Endometrial microvascular endothelial cells (primary cell): ENCODE measurements around the gene CCDC92. TPM values are rescaled to one million over a fixed set of nuclear protein-coding genes. Genes with fewer than 3 reads are reported as not detected.

ENCODE experiments used
- in situ Hi-C: cut with HindIII; loops from 2 replicates; pipeline ENCODE4 v1.10.0; 2017; ENCODE audit warnings: low sequenced_read_pairs, low pct_unique_long_range_greater_than_20kb; ENCODE audit errors: inconsistent ontology term
- total RNA-seq: library from RNA; depleted of rRNA; stranded (reverse); fragments of >200 nt; gene quantifications from one replicate; pipeline ENCODE4 v1.2.3, GENCODE V29; 2015; ENCODE audit errors: inconsistent ontology term

The CCDC92 gene
- total RNA-seq, 1 donor from 2014 or later = 20.8 TPM

DNA sequence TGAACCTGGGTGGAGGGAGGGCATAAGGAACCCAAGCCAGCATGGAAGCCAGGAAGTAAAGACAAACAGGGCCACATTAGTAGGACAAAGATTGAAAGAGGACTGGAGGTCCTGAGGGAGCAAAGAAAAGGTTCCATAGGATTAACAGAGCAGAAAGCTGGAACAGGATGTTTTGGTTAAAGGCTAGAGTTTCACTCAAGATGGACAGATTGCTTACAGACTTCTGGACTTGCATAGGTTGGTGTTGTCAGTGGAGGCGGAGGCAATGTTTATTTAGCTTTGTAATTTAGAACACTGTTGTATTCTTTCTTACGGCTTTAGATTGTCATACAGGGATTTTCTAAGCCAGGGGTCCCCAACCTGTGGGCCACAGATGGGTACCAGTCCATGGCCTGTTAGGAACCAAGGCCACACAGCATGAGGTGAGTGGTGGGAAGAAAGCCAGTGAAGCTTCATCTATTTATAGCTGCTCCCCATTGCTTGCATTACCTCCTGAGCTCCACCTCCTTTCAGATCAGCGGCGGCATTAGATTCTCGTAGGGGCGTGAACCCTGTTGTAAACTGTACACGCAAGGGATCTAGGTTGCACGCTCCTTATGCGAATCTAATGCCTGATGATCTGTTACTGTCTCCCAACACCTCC, 31.7 kb upstream of the CCDC92 start:
- in situ Hi-C loops = no loop called here

DNA sequence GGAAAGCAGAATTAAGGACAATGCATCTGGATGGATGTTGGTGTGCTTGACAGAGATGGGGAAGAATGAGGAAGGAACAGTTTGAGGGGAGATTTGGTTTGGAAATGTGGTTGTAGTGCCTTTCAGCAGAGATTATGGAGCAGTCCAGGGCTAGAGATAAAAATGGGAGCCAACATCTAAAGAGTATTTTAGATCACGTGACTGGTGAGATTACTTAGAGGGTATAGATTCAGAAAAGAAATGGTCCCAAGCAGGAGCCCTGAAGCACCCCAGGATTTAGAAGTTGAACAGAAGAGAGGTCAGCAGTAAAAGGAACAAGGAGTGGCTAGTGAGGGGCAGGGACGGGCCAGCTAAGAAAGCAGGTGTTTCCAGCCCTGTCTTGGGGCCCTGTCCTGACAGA, 30.0 kb upstream of the CCDC92 start:
- in situ Hi-C loops = no loop called here

DNA sequence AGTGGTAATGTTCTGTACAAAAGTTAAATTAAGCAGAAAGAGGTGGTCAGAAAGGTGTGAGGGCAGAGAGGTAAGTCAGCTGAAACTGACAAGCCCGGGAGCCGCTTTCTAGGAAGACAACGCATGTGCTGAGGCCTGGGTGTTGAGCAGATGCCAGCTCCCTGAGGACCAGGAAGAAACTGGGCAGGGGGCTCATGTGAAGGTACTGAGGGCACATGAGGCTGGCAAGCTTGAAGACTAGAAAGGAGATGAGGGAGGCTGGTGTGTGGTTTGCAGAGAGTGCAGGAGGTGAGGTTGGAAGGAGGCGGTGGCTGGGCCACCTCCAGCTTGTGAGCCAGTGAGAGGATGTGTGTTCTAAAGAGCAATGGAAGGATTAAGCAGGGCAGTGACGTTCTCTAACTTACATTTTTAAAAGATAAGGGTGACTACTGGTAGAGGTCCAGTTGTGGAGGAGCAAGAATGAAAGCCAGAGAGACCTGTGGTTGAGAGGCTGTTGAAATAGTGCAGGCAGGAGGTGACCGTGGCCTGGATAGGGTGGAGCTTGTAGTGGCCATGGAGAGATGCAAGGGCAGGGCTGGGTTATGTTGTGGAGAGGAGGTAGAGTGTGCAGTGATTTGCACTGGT, 29.5 kb upstream of the CCDC92 start:
- in situ Hi-C loops = no loop called here

DNA sequence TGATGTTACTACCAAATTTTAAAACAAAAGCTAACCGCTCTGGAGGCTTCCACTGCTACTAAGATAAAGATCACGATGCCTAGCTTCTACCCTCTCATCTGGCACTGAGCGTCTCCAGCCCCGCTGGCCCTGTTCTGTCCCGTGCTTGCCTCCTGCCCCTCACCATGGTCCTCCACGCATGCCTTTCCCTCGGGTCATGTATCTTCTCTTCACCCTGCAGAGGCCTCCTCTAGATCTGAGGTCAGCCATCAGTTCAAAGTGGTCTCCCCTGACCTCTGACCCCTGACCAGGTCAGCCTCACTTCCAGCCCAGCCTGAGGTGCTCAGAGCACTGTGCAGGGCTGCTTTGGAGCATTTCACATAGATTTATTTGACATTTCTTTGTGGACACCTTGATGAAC, 28.7 kb upstream of the CCDC92 start:
- in situ Hi-C loops = no loop called here

DNA sequence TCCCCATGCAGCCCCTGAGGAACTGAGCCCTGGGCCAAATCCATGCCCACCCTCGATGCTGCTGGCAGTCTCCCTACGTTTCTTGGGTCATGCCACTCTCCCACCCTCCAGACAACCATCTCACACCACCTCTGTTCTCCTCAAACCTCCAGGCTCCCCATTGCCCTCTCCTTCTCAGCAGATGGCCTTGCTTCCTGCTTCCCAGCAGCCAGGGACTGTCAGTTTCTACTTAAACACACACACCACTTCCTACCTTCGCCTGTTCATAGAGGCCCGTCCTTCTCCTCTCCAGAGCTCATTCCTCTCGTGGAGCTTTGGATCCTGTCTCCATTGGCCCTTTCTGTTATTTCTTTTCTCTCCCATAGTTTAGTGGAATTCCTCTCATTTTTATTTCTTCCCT, 27.5 kb upstream of the CCDC92 start:
- in situ Hi-C loops = no loop called here

DNA sequence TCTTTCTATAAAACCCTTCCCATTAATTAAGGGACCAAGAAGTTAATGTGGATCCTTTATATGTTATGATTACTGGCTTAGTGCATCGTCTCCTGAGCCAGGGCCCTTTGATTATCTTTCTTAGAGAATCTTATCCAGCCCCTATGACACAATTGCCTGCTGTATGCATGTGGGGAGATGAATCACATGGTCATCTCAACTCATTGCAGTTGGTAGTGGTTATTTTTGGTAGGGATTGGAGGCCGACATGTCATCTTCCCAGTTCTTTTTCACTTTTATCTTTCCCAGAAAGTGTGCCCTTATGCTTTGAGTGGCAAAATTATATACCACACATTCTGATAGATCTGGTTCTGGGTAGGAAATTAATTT, 26.3 kb upstream of the CCDC92 start:
- in situ Hi-C loops = no loop called here

DNA sequence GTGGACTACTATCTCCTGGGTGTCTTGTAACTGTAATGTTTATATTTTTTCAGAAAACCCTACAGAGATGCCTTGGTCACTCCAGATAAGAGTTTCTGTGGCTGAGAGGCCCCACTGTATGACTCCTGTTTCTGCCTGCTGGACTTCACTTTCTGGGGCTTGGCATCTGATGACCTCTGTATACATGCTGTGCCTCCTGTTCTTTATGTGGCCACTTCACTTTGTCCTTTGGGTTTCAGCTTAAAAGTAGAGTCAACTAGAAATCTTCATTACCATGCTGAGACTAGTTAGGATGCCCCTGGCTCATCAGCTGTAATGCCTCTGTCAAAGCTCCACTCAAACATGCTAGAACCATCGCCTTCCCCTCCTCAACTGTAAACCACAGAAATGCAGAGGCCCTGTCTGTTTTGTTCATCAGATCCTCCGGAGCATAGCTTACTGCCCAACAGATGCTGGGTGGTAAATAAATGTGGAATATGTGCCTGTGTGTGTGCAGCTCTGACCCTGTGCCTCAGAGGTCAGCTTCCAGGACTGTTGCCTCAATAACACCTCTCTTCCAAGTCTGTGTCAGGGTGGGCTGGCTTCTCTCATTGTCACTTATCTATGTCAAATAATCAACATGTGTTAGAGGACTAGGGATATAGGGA, 25.8 kb upstream of the CCDC92 start:
- in situ Hi-C loops = no loop called here

DNA sequence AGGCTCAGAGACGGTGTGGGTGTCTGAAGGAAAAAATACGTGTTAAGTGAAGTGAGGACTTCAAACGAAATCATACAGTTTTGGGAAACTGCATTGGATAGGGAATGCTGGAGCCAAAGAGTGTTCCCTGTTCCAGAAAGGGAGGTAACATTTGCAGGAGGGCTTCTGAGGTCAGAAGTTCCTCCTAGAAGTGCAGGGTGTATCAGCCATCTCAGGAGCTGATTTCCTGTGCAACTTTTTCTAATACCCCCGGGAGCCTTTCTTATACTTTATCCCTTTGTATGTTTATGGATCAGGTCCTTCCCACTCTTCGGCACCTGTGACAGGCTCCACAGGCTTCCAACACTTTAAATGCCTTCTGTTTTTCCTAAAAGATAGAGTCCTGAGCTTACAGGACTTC, 25.3 kb upstream of the CCDC92 start:
- in situ Hi-C loops = no loop called here

DNA sequence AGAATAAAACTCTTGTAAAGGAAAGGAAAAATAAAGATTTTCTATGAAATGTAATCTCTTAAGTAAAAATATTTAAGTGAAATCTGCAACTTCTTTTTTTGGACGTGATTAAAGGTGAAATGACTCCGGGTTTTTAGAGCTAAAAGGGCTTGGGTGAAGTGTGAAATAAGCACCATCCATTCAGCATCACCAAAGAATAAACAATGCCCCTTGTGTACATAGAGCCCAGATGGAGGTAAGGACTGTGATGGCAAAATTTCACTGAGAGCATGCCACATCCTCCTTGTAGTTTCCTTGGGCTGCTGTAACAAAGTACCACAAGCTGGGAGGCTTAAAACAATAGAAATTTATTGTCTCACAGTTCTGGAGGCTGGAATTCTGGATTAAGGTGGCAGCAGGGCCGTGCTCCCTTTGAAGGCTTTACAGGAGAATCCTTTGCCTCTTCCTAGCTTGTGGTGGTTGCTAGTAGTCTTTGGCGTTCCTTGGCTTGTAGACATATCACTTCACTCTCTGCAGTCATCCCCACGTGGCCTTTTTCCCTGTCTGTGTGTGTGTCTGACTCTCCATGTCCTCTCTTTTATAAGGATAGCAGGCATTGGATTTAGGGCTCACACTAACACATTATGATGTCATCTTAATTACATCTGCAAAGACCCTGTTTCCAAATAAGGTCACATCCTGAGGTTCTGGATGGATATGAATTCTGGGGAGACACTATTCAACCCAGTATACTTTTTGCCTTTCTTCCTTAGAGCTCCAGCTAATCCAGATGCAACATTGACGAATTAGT, 24.6 kb upstream of the CCDC92 start:
- in situ Hi-C loops = no loop called here

DNA sequence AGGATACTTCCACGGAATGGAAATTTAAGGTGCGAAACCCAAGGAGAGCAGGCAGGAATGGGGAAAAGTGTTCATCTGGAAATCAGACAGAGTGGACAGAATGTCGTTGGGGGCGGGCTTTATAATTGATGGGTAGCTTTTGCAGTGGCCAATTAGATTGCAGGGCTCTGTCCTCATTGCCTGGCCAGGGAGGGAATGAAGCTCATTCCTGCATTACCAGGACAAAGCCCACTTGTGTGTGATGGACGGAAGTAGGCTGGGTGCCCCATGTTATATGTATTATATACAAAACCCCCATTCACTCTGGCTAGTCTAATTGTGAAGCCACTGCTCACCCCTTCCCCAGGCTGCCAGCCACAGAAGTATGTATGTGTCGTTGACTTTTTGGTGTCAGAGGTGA, 23.9 kb upstream of the CCDC92 start:
- in situ Hi-C loops = no loop called here

DNA sequence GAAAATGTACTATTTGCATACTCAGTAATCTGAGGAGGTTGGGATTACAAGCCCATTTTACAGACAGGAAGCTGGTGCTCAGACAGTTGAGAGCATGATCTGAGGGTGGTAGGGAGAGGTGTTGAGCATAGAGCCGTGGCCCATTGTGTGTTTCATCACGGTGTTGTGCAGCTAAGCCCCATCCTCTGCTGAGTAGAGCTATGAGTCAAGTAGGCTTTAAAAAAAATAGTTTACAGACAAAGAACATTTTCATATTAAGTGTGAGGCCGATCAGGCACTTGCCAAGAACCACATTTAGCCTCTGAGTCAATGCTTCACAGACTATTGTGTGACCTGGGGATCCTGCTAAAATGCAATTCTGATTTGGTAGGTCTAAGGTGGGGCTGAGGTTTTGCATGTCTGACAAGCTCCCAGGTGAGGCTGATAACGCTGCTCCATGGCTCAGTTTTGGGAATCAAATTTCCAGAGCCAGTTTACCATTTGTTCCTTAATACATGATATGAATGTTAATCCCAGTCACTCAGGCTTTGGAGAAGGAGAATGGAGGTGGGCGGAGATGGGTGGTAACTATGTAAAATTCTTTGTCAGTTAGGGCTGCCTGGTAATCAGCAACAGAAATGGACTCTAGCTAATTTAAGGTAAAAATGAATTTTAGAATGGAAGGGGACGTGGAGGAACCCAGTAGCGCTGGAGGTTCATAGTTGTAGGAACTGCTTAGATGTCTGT, 22.6 kb upstream of the CCDC92 start:
- in situ Hi-C loops = no loop called here

DNA sequence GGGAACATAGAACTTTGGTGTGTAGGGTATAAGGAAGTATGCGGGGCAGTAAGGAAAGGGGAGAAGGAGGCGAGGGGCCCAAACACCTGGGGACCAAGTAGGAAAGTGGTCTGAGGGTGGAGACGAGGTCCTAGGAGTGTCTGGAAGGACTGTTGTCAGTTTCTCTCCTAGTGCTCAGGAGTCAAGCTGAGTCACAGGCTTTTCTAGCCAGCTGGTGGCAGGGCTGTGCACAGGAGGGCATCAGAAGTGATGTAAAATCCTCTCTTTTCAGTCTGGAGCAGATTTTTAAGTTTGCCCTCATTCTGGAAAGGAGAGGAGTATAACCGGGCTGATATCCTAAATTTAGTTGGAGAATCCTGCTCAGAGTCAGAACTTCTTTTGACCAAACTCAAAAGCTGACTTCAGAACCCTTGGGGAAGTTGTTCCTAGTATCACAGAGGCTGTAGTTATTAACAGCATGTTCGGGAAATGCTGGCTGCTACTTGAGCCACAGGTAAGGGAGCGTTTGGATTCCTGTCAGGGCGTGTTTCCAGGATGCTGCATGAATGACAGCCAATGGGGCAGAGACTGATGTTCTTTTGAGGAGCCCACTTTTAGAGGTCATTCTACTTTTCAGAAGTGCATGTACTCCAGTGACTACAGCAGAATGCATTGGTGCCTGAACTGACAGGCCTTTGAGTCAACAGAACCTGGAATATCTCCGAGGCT, 19.6 kb upstream of the CCDC92 start:
- in situ Hi-C loops = no loop called here

DNA sequence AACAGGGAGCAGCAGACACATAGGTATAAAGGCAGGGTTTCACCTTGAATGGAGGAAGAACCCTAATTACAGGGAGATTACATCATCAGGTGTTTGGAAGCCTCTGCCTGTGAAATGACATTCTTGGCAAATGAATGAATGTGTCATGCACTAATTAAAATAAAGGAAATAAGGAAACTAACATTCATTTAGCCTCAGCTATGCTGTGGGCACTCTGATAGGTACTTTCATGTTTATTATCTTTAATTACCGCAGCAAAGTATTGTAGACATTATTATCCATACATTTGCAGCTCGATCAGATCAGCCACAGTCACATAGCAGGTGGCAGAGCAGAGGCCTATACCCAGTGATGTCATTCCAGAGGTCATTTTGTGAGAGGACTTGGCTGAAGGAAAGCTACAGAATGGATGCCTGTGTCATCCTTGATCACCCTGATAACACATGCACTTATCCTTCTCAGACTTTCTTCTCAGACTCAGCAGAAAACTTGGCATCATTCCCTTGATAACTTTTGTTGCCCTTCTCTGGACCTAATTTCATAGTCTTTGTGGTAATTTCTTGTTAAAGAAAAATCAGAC, 18.8 kb upstream of the CCDC92 start:
- in situ Hi-C loops = no loop called here

DNA sequence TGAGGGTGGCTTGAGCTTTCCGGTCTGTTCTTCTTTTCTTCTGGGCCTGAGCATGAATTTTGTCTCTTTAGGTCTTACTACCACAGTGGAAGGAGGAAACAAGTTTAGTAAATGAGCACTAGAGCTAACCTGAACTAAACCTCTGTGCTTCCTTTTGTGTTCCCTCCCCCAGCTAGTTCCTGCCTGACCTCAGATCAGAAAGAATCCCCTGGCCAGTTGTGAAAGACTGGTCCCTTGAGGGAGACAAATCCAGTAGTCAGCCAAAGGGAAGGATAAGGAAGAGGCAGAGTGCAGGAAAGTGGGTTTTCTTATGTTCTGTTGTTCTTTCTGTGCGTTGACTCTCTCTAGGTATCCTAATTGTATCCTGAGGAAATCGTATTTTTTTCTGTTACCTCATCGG, 17.9 kb upstream of the CCDC92 start:
- in situ Hi-C loops = no loop called here

DNA sequence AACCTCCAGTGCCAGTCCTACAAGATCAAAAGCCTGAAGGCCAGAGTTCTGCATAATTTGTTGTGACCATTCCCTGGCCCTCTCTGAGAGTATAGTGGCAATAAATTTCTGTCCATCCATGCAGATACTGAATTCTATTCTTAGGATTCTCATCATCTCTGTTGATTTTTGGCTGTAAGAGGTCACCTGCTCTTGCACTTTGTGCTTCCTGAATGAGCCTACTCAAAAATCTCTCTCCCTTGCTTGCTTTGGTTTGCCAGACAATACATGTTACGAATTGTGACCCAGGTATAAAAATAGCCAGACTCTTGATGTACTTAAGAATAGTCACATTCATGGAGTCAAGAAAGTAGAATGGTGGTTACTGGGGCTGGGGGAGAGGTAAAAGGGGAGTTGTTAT, 17.1 kb upstream of the CCDC92 start:
- in situ Hi-C loops = no loop called here

DNA sequence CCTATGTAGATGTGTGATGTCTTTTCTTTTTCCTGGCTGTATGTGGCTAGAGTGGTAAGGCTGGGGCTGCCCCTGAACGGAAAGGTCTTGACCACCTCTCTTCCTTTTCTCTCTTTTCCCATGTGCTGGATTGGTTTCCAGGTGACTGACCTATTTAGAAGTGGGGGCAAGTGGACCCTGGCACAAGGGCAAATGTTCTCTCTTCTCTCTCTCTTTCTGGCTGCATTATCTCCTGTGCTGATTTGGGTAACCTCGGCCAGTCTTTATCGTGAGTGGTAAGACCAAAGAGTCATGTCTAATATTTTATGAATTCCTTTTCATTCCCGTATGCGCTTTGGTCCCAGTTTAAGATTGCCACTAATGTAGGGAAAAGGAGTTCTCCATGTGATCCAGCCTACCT, 16.5 kb upstream of the CCDC92 start:
- in situ Hi-C loops = no loop called here

DNA sequence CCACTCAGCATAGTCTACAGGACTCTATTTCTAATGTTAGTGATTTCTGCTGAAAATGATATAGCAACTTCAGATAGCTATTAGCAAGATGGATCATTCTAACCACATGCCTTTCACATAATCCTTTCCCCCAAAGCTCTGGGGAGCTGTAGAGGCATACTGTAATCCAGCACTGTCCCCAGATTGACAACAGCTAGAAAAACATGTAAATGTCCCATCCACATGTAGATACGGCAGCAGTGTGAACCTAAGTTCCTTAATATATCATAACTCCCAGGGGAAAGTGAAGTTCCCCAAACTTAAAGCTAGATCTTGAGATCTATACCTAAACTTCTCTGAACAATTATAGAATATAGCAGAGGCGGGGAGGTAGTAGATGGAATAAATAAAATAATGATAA, 14.4 kb upstream of the CCDC92 start:
- in situ Hi-C loops = no loop called here

DNA sequence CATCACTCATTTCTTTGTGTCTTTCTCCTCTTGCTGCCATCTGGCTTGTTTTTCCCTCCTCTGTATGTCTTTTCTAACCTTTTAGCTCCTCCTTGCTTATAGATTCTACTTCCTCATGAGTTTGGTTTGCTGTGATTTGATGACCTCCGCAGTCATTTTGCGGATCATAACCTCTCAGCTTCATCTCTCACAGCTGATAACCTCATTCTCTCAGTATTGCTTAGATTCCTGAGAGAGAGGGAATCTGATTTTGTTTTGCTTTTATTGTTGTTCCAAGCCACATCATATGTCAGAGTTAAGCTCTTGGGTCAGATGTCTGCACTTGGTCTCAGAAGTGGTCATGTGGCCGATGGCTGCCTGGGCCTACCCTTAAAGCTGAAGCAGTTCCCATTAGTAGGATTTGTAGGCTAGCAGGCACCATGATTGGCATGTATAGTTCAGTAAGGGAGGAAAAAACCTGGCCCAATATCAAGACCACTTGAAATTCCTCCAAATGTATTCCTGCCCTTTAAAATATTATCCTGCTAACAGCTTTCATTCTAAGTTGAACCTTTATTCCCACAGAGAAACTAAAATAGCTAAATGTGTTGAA, 13.8 kb upstream of the CCDC92 start:
- in situ Hi-C loops = no loop called here
